NB4 (cell line): ENCODE measurements around the gene ING2.

Experiments
- DNase-seq: peaks from one replicate; pipeline ENCODE4 v3.0.0; 2010; ENCODE audit warnings: low read depth
- H3K4me3 ChIP-seq: one replicate; pipeline ENCODE4 v1.5.1; 2011; ENCODE audit warnings: mild to moderate bottlenecking, low read depth, low read length, moderate library complexity
- MYC ChIP-seq: IDR thresholded peaks from 2 replicates; pipeline ENCODE4 v1.6.1; 2011; ENCODE audit warnings: low read depth, low read length
- POLR2A ChIP-seq: IDR thresholded peaks from 2 replicates; pipeline ENCODE4 v1.6.1; 2011; ENCODE audit warnings: mild to moderate bottlenecking; ENCODE audit not compliant: insufficient read length; ENCODE audit errors: extremely low read depth
- TF ChIP-seq, protein P1 (sequence below): IDR thresholded peaks from one replicate; pipeline ENCODE4 v1.5.1; 2012; ENCODE audit warnings: low read depth, low read length
- TF ChIP-seq, protein P2 (sequence below): IDR thresholded peaks from 2 replicates; pipeline ENCODE4 v1.6.1; 2011; ENCODE audit warnings: low read depth, low read length

ING2 gene

DNA sequence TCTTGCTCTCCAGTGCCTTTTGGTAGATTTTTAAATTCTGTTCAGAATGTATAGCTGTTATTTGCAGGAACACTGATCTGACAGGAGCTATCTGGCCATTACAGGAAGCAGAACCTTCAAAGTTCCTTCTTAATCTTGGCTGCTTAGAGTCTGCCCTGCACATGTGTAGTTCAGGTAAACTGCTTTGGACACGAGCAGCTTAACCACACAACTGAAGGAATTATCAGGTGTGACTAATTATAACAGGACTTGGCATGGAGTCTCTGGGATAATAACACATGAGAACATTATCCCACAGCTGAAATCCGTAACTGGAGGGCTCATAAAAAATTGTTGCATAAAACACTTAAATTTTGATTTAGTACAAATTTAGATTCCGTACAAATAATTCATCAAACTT is 11.6 kb upstream of the ING2 start:
- no peak for DNase-seq
- no peak overlapping the region for H3K4me3 ChIP-seq
- TF ChIP-seq, protein P1, sequence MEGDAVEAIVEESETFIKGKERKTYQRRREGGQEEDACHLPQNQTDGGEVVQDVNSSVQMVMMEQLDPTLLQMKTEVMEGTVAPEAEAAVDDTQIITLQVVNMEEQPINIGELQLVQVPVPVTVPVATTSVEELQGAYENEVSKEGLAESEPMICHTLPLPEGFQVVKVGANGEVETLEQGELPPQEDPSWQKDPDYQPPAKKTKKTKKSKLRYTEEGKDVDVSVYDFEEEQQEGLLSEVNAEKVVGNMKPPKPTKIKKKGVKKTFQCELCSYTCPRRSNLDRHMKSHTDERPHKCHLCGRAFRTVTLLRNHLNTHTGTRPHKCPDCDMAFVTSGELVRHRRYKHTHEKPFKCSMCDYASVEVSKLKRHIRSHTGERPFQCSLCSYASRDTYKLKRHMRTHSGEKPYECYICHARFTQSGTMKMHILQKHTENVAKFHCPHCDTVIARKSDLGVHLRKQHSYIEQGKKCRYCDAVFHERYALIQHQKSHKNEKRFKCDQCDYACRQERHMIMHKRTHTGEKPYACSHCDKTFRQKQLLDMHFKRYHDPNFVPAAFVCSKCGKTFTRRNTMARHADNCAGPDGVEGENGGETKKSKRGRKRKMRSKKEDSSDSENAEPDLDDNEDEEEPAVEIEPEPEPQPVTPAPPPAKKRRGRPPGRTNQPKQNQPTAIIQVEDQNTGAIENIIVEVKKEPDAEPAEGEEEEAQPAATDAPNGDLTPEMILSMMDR, result no peak
- TF ChIP-seq, protein P2, sequence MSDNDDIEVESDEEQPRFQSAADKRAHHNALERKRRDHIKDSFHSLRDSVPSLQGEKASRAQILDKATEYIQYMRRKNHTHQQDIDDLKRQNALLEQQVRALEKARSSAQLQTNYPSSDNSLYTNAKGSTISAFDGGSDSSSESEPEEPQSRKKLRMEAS, result no peak
- TF ChIP-seq POLR2A, result no peak
- TF ChIP-seq MYC, result no peak

DNA sequence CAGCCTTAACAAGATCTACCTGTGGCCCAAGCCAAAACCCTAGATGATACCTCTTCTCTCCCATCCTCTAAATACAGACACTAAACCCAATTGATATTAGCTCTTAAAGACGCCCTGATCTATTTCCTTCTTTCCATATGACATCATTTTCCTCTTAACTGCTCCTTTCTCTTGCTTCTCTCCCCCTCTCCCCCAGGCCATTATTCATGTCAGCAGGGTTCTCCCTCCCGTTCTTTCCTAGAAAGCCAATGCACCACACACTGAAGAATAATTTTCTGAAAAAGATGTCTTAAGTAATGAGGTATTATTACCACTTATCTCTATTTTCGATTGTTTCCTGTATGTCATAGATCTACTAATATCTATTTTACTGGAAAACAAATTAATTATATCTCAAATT is 9.7 kb upstream of the ING2 start:
- TF ChIP-seq, protein P1, result no peak
- TF ChIP-seq MYC (no peak), POLR2A (no peak)
- TF ChIP-seq, protein P2, result no peak
- DNase-seq, result no peak
- H3K4me3 ChIP-seq, result no peak overlapping the region

DNA sequence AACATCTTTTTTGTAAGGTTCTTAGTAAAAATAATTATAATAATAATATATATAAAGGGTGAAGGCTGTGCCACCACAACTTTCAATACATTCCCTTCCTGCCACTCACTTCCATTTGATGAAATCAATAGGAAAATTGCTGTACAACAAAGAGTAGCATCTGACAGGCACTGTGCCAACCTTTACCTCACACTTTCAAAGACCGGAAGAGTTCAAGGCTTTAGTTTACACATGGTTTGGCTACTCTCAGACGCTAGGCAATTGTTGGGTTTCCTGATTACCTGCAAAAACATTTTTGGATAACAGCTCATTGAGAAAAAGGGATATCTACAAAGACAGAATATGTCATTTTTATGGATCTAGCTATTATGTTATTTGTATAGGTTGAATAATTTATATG is 5.5 kb upstream of the ING2 start:
- no peak overlapping the region for H3K4me3 ChIP-seq
- no peak for DNase-seq
- TF ChIP-seq POLR2A (no peak), MYC (no peak)
- TF ChIP-seq, protein P2, result no peak
- TF ChIP-seq, protein P1, result no peak

DNA sequence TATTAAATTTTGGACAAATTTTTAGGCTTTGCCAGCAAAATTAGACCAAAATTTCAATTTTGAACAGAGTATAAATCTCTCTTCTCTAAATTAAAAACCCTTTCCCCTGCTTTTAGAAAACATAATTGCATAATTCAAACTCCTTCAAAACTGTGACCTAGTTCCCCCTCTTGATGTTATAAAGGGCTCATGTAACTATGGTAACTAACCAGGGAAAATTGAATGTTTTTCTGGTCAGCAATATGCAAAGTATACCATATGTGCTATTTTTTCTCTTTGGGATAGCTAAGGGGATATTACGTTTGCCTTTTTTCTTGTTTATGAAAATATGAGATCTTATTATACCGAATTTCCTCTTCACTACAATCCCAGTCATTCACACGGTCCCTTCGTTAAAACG is 5.1 kb upstream of the ING2 start:
- no peak overlapping the region for H3K4me3 ChIP-seq
- TF ChIP-seq, protein P1, result no peak
- TF ChIP-seq POLR2A, result no peak
- TF ChIP-seq, protein P2, result no peak
- no peak for DNase-seq

DNA sequence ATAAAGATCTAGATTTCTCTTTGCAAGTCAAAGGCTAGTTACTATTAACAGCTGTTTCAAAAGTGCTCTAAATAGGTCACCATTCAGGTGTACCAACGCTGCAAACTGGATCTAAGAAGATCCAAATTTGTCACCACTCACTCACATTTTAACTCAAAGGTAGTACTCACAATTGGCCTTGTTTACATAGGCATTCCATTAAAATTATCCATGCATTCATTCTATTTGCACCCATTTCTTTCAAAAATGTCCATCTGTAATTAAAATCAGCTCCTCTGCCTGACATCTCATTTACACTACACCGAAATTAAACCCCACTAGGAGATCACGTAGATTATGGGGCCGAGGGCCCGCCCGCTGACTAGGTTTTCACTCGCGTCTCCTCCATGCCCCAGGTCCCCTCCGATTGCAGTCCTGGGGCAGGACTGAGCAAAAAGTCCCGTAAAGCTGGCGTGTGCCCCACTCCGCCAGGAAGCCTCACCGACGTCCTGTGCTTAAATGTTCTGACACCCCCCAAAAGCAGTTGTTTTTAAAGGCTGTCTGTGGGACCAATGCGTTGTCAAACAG is 1.3 kb upstream of the ING2 start:
- H3K4me3 ChIP-seq, result peak overlapping the region; percentile 74
- no peak for DNase-seq
- TF ChIP-seq MYC (no peak), POLR2A (no peak)
- TF ChIP-seq, protein P1, result no peak
- TF ChIP-seq, protein P2, result 0 out of 2 replicates have a peak, but pooled peaks have one; percentile 7
